ENCODE measurements around the gene DTYMK. TPM values are rescaled to one million over a fixed set of nuclear protein-coding genes. Genes with fewer than 3 reads are reported as not detected.

DTYMK gene
- 124 to 147 TPM (median 138 TPM) in 5 replicates for total RNA-seq (2022; extraction: Qiagen RNA extraction)

GRCh38 chr2:241686650-241687425, at the start of gene DTYMK:
Gene DTYMK (minus strand): TSS chr2:241686815. CDS start chr2:241686783, 32 bp downstream.

GRCh38 chr2:241734467-241735208, 48.0 kb upstream of the DTYMK start, which contains the start of gene D2HGDH:
Gene D2HGDH (plus strand): TSS chr2:241734630. CDS start chr2:241735225, 595 bp downstream.

DNA sequence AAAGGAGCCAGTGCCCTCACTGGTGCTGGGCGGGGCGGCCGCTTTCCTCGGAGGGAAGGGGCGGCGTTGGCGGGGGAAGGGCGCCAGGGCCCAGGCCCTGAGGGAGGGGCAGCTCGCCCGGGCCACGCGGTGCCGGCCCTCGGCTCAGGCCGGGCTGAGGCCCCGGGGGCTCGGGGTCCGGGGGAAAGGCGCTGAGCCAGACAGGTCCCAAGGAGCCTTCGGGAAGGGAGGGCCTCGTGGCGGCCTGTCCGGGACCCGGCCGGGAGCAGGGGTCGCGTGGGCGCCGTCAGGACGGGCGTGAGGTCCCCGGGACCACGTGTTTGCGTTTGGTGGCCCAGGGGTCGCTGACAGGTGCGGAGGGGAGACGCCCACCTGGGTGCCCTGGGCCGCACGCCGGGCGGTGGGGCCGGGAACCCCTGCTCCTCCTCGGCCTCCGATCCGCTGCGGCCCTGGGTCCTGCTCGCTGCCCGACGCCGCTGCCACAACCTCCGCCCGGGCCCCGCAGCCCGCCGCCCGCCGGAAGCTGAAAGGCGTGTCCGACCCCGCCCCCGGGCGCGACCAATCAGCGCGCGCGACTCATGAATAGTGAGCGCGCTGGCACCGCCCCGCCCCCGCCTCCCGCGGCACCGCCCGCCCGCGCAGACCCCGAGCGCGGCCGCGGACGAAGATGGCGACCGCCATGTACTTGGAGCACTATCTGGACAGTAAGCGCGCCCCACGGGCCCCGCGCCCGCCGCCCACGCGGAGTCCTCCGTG, 15.0 kb upstream of the DTYMK start, which contains the start of gene ING5:
Gene ING5, plus strand, starts transcription at position 641 of the 756 bp plus-strand sequence. Its CDS starts 27 bp downstream, at position 668.

DNA sequence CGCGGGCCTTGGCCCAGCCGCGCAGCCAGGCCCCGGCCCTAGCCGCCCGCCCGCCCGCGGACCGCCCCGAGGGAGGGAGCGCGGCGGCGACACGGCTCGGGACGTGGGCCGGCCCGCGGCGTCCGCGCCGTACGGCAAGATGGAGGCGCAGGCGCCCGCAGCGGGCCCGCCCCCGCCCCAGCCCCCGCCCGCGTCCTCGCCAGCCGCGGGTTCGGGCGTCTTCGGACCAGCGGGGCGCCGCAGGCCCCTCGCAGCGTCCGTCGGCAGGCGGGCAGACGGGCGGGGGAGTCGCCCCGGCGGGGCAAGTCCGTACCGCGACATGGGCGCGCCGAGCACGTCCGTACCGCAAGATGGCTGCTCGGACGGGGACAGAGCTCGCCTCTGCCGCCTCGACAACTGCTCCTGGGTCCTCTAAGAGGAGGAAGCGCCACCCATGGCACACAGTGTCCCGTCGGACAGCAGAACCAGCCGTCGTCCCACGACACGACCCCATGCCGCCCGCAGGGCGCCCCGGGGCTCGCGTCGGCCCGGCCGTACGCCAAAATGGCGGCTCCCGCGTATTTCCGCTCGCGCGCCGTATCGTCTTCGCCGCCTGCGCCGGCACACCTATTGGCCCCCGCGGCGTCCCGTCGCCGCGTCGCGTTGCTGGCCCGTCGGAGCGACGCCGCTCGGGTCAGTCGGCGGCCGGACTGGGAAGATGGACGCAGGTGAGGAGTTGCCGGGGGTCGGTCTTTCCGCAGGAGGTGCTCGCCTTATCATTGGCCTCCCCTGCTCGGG, 49.4 kb downstream of the DTYMK start, which contains the start of the genes ATG4B and THAP4:
Gene ATG4B, plus strand, starts transcription at position 676 of the 777 bp plus-strand sequence. Its CDS starts 22 bp downstream, at position 698.
Gene THAP4, minus strand, starts transcription at position 141 of the 777 bp plus-strand sequence. CDS start 141 bp downstream, outside the sequence.

Other genes with a start within 250 kb of the DTYMK start
- gene STK25, start 178.2 kb downstream of the DTYMK start, total RNA-seq (2022; extraction: Qiagen RNA extraction): 91.0 to 120 TPM (median 109 TPM) in 5 replicates
- gene BOK, start 128.1 kb downstream of the DTYMK start, total RNA-seq (2022; extraction: Qiagen RNA extraction): 25.6 to 38.0 TPM (median 37.1 TPM) in 5 replicates
- gene THAP4, start 49.7 kb downstream of the DTYMK start, total RNA-seq (2022; extraction: Qiagen RNA extraction): 62.2 to 78.3 TPM (median 76.9 TPM) in 5 replicates
- gene ATG4B, start 49.1 kb downstream of the DTYMK start, total RNA-seq (2022; extraction: Qiagen RNA extraction): 42.2 to 69.2 TPM (median 53.1 TPM) in 5 replicates
- 19.9 to 24.7 TPM (median 23.5 TPM) in 5 replicates for gene ING5, start 15.2 kb upstream of the DTYMK start, total RNA-seq (2022; extraction: Qiagen RNA extraction)
- 6.5 to 10.6 TPM (median 8.6 TPM) in 5 replicates for gene D2HGDH, start 47.8 kb upstream of the DTYMK start, total RNA-seq (2022; extraction: Qiagen RNA extraction)
- gene GAL3ST2, start 90.0 kb upstream of the DTYMK start, total RNA-seq (2022; extraction: Qiagen RNA extraction): 0.15 to 0.42 TPM (median 0.25 TPM) in 5 replicates
- 0.10 to 0.42 TPM (median 0.21 TPM) in 5 replicates for gene NEU4, start 122.4 kb upstream of the DTYMK start, total RNA-seq (2022; extraction: Qiagen RNA extraction)
- gene PDCD1, start 172.1 kb upstream of the DTYMK start, total RNA-seq (2022; extraction: Qiagen RNA extraction): not detected in 5 replicates
- gene RTP5, start 182.9 kb upstream of the DTYMK start, total RNA-seq (2022; extraction: Qiagen RNA extraction): not detected in 5 replicates

Measured in A549 treated with Mapracorat at 1 μM for 4 hours (cell line).